GM21529 (cell line): ENCODE data around the gene DDRGK1.
"Not testable (repeated sequence)": the region's sequence is repeated elsewhere in the genome, so short reads cannot be mapped to it uniquely, and the experiment has no call there.

Experiments
- ATAC-seq: cut with Tn5 transposase; IDR thresholded peaks from one replicate; pipeline ENCODE4 v1.9.1; 2021; ENCODE audit not compliant: unreplicated experiment

The DDRGK1 gene

DNA sequence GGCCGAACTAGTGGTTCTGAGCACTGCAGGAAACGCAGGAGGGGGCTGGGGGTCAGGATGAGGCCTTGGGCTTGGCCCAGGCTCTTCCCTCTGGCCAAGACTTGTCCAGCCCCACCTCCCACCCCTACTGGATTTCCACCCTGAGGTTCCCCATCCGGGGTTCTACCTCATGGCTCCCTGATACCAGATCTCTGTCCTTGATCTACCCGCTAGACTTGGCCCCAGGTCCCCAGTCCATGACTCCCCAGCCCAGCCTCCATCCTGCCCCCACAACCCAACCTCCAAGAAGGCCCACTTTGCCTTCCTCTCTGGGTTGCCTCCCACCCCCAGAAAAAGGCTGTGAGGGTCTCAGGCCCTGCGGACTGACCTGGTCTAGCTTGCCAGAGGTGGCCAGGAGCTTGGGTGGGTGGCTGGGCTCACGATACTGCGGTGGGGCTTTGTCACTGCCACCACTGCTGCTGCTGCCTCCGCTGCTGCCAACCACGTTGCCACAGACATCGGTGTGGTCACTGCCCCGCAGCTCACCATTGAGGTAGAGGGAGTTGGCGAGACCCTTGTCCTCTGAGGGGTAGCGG, 38.1 kb downstream of the DDRGK1 start:
- no peak for ATAC-seq

DNA sequence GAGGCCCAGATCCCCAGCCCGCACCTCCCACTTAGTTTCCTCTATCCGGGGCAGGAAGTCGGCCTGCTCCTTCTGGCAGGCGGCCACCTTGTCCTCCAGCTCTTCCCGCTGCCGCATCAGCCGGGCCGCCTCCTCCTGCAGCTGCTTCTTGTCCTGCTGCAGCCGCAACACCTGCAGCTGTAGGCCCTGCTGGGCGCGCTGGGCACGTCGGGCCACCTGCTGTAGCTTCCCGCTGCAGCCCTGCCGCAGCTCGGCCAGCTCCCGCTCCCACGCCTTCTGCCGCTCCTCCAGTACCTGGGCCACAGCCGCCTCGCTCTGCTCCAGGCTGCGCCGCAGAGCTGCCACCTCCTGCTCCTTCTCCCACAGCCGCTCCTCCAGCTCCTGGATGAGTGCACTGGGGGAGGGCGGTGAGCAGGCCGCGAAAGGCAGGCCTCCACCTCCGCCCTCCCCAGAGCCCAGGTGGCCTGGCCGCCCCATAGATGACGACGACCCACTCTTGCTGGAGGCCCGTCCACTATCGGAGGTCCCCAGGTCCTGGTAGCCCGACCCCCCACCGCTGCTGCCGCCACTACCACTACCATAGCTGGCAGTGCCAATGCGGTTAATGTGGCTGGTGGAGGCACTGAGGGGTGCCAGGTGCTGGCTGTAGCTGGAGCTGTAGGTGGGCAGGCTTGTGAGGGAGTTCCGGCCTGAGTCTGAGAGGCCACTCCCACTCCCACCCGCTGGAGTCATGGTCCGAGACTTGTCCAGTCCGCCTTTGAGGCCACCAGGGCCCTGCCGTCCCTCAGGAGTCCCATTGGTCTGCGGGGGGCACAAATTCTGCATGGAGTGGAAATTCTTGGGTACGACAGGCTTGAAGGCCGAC, 38.8 kb downstream of the DDRGK1 start:
- no peak for ATAC-seq

DNA sequence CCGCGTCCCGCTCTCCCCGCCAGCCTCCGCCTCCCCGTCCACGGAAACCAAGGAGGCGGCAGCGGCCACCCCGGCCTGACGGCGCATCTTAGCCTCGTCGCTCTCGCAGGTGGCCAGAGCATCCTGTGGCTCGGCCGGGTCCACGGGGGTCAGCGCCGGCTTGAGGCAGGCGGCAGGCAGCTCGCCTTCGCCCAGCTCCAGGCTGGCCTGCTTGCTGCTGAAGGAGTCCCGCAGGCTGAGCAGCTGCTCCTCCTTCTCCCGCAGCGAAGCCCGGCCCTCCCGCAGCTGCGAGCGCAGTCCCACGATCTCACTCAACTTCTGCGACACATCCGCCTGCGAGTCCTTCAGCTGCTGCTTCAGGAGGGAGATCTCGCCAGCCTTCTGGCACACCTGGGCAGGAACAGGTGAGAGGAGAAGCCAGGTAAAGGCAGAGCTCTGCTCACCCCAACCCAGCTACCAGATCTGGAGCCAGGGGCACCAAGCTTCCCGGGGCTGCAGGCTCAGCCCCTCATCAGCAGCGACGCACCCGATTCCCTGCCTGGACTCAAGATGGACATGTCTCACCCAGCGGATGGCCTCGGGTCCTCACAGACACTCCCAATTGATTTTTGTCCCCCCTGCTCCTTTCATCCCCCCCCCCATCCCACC, 39.6 kb downstream of the DDRGK1 start:
- no peak for ATAC-seq

DNA sequence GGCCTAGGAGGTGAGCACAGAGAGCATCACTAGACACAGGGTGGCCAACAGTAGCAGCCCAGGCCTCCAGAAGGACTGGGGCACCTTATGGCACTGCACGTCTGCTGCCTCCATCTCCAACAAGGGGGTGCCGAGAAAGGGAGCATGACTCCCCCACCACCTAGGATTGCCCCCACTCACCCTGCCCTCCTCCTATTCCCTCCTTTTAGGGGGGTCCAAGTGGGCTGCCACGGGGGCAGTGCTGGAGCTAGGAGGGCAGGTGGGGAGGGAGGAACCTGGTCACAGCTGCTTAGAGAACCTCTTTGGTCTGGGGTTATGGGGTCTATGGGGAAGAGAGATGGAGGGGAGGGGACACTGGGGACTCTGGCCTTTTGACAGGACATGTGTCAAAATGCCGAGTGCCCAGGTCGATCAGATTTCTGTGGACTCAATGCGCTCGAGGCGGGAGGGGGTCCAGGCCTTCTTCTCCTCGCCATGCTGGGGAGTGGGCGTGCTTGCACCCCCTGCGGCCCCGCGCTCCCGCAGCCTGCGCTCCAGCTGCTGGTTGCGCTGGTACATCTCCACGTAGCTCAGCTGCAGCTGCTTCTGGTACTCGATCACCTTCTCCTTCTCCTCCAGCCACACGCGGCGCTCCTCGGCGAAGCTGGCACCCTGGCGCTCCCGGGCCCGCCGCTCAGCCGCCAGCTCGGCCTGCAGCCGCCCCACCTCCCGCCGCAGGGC, 40.3 kb downstream of the DDRGK1 start:
- ATAC-seq, result no peak

DNA sequence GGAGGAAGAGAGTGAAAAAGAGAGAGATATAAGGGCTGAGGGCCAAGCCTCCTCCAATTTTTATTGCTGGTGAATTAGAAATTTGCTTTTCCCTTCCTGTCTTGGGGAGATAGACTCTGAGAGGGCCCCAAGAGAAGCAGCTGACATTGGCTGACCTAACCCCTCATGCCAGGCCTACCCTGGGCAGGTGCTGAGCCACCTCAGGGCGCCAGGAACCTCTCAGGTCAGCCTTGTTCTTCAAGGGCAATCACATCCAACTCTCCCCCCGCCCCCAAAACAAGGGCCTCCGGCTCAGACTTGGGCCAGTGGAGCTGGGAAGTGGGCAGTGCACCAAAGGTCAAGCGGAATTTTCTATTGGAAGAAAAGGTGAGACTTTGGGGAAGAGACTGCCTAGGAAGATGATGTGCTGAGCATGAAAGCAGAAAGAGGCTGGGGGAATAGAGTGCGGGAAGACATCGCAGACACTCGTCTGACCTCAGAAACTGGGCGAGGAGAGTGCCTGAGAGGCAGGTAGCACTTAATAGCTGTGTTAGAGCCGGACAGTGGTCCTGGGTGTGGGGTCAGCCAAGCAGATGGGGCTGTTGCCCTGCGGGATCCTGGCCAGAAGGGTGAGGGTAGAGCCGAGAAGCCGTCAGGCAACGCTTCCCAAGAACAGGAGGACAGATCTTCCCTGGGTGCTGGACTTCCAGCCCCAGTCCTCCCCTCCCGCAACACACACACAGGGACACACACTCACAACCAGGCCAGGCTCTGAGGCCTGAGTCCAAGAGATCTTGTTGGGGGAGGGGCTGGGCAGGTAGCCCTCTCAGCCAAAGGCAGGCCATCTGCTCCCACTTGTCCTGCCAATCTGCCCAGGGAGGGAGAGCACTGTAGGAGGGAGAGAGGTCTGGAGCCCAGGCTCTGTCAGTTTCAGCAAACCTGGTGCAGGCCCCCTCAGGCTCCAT, 41.1 kb downstream of the DDRGK1 start:
- ATAC-seq, result no peak

DNA sequence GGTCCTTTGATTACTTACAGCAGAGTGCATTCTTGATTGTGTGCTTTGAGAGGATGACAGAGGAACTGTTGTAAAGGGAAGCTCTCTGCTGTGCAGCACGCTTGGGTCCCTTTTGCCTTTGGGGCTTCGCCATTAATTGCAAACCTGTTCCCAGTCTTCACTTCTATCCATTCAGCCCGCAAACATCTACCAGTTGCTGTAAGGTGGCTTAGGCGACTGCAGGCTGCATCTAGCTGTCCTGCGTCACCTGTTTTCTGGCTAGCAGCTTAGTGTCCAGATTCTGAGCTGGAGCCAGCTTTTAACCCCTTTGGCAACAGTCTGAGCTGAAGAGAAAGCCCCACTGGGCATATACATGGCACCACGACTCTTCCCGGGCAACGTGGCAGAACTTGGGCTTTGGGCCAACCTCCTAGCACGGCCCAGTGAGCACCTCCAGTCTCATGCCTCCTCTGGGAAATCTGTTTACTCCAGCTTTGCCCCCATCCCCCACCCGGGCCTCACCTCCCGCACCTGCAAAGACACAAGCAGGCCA, 42.3 kb downstream of the DDRGK1 start:
- no peak for ATAC-seq

DNA sequence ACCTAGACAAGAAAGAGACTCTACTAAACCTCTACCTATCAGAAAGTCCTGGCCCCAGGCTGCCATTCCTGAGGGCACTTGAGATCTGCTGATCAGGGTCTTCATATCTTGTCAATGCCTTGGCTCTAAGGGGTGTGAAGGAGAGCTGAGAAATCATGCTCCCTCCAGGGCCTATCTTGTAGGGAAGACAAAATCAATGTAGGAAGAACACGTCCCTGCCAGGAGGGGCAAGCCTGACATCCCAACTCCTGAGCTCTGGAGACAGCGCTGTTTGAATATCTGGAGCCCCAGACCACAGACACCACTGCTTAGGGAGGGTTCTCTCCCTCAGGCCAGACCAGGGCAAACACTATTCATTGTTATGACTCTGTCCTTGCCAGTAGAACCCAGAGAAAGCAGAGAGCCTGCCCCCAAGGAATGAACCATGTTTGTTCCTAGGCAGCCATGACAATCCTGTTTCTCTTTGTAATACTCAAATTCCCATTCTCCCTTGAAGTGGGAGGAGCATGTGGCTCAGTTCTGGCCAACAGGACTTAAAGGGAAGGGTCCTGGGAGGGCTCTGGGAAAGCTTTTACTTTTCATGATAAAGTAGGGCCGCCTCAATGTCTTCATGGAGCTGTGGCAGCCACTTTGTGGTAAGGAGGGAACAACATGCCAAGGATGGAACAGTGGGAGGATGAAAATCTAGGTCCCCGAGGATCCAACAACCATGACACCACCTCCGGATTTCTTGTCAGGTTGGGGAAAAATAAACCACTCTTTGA, 43.0 kb downstream of the DDRGK1 start:
- ATAC-seq, result no peak

DNA sequence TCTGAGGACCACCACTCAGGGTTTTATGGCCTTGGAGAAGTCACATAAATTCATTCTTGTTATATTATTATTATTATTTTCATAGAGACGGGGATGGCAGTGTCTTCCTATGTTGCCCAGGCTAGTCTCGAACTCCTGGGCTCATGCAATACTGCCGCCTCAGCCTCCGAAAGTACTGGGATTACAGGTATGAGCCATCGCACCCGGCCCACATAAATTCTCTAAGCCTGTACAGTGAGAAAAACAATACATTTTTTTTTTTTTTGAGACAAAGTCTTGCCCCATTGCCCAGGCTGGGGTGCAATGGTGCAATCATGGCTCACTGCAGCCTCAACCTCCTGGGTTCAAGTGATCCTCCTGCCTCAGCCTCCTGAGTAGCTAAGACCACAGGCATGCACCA, 44.1 kb downstream of the DDRGK1 start:
- ATAC-seq, result no peak

DNA sequence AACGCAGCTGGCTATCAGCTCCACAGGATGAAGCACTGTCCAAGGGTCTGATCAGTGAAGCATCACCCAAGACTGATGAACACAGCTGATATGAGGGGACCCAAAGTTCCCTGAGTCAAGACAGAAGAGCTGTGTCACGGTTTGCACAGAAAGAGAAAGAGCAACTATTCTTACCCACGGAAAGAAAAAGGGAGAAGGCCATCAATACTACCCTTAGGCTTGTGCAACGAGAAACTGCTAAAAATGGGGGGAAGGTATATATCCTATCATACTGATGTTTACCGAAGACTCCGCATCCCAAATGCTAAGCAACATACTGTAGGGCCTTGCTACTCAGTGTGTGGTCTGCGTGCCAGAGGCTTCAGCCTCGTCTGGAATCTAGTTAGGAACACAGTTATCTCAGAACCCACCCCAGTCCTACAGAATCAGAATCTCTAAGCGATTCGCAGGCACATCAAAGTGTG, 45.5 kb downstream of the DDRGK1 start:
- no peak for ATAC-seq

DNA sequence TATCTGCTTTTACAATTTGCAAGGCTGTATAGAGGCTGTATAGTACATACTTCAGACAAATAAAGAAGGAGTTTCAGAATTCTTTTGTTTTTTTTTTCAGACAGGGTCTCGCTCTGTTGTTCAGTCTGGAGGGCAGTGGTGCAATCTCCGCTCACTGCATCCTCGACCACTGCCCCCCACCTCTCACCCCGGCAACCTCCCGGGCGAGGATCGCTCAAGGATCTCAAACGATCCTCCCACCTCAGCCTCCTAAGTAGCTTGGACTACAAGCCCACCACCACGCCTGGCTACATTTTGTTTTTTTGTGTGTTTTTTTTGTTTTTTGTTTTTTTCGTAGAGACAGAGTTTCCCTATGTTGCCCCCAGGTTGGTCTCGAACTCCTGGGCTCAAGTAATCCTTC, 46.7 kb downstream of the DDRGK1 start:
- no peak for ATAC-seq

DNA sequence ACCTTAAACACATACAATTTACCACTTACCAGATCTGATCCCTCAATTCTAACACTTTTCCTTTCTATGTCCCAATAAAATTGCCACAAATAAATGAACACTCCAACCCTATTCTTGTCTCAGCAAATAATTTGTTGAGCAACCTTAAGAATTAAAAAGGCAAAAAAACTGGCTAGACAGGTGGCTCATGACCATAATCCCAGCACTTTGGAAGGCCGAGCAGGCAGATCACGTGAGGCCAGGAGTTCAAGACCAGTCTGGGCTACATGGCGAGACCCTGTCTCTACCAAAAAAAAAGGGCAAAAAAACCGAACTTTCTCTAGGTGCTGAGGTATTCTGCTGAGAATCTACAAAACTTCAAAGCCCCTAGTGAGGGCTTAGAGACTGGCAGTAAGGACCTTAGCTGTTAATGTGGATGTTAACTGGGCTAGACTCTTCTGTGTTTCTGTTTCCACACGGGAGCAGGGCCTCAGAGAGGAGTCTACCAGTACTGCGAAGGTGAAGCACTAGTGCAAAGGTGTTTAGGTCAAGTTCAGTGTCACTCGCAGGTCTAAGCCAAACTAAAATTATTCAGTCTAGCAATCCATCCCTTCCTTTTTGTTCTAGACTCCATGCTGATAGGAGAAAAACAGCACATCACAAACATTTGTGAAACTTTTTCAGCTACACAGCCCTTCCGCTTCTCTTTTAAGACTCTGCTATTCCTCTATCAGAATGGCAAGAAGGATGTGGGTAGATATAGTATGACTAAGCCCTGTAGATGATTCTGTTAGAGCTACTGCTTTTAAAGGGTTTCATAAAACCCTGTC, 47.5 kb downstream of the DDRGK1 start:
- ATAC-seq, result peak; percentile 75

DNA sequence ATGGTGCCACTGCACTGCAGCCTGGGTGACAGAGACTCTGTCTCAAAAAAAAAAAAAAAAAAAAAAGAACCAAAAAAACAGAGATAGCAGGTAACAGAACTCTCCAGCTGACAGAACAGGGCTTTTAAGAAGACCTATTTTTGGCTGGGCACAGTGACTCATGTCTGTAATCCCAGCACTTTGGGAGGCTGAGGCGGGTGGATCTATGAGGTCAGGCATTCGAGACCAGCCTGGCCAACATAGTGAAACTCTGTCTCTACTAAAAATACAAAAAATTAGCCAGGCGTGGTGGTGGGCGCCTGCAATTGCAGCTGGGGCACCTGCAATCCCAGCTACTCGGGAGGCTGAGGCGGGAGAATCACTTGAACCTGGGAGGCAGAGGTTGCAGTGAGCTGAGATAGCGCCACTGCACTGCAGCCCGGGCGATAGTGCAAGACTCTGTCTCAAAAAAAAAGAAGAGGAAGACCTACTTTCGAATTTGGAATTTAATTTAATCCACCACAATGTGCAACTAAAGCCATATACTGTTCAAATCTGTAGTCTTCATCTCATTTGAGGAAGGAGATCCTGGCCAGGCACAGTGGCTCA, 52.3 kb downstream of the DDRGK1 start:
- ATAC-seq, result not testable (repeated sequence)

DNA sequence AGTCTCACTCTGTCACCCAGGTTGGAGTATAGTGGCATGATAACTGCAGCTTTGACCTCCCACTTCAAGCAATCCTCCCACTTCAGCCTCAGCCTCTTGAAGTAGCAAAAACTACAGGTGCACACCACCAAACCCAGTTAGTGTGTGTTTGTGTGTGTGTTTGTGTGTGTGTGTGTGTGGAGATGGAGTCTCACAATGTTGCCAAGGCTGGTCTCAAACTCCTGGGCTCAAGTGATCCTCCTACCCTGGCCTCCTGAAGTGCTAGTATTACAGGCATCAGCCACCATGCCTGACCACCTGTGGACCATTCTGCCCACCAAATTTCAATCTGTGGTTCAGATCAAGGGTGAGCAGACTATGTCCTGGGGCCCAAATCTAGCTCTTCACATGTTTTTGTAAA, 53.6 kb downstream of the DDRGK1 start:
- no peak for ATAC-seq

DNA sequence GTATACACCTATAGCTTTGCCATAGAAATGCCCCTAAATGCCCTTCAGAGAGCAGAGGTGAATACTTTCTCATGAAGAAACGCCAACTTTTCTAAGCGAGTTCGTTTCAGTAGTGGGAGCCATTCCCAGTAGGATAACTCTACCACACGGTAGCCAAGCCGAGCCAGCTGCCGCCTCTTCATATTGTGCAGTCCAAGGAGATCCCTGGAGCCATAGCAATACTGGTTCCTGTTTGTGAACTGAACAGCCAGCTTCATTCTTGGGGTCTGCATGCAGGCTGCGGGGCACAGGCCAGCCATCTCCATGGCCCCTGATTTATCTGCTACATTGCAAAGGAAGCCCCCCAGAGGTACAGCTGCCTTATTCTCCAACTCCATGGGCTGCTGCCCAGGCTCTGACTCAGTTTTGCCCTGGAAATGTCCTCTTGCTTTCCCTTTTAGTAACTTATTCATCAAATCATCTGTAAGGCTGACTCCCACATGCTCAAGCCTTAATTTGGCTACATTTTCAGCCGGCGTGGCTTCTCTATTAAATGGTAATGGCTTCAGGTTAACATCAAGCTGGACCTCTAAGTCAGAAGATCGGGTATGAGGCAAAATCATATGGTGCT, 57.6 kb downstream of the DDRGK1 start:
- no peak for ATAC-seq

DNA sequence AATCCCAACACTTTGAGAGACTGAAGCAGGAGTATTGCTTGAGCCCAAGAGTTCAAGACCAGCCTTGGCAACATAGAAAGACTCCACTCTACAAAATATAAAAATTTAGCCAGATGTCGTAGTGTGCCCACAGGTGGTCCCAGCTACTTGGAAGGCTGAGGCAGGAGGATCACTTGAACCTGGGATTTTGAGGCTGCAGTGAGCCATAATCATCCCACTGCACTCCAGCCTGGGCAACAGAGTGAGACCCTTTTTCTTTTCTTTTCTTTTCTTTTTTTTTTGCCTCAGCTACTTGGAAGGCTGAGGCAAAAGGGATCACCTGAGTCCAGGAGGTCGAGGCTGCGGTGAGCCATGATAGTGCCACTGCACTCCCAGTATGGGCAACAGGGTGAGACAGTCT, 62.7 kb downstream of the DDRGK1 start:
- ATAC-seq, result no peak
